ENCODE data around the gene PPFIBP1. TPM values are rescaled to one million over a fixed set of nuclear protein-coding genes. Genes with fewer than 3 reads are reported as not detected.

Gene PPFIBP1
- total RNA-seq, 1 experiment from 2014 or later: 88.6 TPM

DNA sequence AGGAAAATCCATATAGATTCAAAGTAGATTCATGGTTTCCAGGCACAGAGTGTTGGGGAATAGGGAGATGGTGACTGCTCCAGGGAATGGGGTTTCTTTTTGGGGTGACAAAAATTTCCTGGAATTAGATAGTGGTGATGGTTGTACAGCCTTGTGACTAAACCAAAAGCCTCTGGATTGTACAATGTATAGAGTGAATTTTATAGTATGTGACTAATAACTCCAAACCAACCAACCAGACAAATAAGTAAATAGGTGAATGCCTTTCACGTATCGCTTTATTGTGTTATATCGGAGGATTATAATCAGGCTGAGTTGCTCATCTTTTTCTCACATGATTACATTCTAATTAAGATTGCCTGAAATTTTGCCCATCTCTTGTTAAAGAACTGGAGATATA lies 24.6 kb upstream of the PPFIBP1 start:
- CTCF ChIA-PET: no interaction called here
- DNase-seq (ENCODE audit: low read depth, low spot score): no peak

DNA sequence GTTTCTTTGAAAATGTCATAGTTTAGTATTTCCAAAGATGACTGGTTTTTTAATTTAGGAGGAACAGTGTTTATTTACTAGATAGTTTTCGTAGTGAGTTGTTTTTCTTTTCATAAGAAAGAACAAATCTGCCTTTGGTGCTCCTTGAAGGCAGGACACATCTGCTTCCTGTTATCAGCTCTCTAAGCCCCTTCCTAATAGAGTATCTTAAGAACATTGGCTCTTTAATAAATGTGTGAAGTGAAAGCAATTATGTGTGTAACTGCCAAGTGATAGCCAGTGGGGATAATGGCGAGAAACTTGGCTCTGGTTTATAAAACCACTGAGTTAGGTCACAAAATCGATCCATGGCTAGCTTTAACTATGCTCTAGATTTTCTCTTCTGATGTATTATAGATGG lies 23.5 kb upstream of the PPFIBP1 start:
- ATAC-seq (no peak), DNase-seq (ENCODE audit: low read depth, low spot score) (no peak)
- Histone ChIP-seq H3K4me1 (ENCODE audit: control insufficient read depth, insufficient read depth, low read length) (no peaks in the 10 kb centered on the region), H3K4me3 (ENCODE audit: low read depth in 2 of 2, low read length in 2 of 2) (no peak overlapping the region), H3K36me3 (ENCODE audit: control insufficient read depth, insufficient read depth, low read length) (no peaks in the 10 kb centered on the region), H3K27ac (ENCODE audit: low read length) (no peak overlapping the region), H3K27me3 (ENCODE audit: control insufficient read depth, insufficient read depth, low read length) (no peaks in the 10 kb centered on the region), H3K9me3 (ENCODE audit: control insufficient read depth, insufficient read depth, low read depth, low read length) (no peaks in the 10 kb centered on the region)
- in situ Hi-C loops (cut with HindIII; ENCODE audit: low pct_unique_long_range_greater_than_20kb, low sequenced_read_pairs): no loop called here
- ChIA-PET CTCF (no interaction called here), POLR2A (no interaction called here)
- TF ChIP-seq, protein P1, sequence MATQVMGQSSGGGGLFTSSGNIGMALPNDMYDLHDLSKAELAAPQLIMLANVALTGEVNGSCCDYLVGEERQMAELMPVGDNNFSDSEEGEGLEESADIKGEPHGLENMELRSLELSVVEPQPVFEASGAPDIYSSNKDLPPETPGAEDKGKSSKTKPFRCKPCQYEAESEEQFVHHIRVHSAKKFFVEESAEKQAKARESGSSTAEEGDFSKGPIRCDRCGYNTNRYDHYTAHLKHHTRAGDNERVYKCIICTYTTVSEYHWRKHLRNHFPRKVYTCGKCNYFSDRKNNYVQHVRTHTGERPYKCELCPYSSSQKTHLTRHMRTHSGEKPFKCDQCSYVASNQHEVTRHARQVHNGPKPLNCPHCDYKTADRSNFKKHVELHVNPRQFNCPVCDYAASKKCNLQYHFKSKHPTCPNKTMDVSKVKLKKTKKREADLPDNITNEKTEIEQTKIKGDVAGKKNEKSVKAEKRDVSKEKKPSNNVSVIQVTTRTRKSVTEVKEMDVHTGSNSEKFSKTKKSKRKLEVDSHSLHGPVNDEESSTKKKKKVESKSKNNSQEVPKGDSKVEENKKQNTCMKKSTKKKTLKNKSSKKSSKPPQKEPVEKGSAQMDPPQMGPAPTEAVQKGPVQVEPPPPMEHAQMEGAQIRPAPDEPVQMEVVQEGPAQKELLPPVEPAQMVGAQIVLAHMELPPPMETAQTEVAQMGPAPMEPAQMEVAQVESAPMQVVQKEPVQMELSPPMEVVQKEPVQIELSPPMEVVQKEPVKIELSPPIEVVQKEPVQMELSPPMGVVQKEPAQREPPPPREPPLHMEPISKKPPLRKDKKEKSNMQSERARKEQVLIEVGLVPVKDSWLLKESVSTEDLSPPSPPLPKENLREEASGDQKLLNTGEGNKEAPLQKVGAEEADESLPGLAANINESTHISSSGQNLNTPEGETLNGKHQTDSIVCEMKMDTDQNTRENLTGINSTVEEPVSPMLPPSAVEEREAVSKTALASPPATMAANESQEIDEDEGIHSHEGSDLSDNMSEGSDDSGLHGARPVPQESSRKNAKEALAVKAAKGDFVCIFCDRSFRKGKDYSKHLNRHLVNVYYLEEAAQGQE (IDR thresholded peaks at IDR 0.05; ENCODE audit: insufficient read depth in 1 of 2, low read depth in 2 of 2, low read length in 1 of 2): no peak
- no peak for TF ChIP-seq TCF7L2 (IDR thresholded peaks at IDR 0.05; ENCODE audit: low read depth, low read length)
- no peak for TF ChIP-seq POLR2AphosphoS5 (IDR thresholded peaks at IDR 0.05; ENCODE audit: low read depth, low read length)
- TF ChIP-seq, protein P2, sequence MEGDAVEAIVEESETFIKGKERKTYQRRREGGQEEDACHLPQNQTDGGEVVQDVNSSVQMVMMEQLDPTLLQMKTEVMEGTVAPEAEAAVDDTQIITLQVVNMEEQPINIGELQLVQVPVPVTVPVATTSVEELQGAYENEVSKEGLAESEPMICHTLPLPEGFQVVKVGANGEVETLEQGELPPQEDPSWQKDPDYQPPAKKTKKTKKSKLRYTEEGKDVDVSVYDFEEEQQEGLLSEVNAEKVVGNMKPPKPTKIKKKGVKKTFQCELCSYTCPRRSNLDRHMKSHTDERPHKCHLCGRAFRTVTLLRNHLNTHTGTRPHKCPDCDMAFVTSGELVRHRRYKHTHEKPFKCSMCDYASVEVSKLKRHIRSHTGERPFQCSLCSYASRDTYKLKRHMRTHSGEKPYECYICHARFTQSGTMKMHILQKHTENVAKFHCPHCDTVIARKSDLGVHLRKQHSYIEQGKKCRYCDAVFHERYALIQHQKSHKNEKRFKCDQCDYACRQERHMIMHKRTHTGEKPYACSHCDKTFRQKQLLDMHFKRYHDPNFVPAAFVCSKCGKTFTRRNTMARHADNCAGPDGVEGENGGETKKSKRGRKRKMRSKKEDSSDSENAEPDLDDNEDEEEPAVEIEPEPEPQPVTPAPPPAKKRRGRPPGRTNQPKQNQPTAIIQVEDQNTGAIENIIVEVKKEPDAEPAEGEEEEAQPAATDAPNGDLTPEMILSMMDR (IDR thresholded peaks at IDR 0.05): no peak
- TF ChIP-seq SIN3A (IDR thresholded peaks at IDR 0.05; ENCODE audit: borderline replicate concordance, insufficient read depth, low read depth, low read length): no peak
- BruUV-seq (replicated peaks): no TSS peak
- intact Hi-C loops (cut with micrococcal nuclease; ENCODE audit: unreplicated experiment): no loop called here

More for the DNA sequence above, 24.6 kb upstream of the PPFIBP1 start:
- intact Hi-C loops (cut with micrococcal nuclease; ENCODE audit: unreplicated experiment) (no loop called here), in situ Hi-C loops (cut with HindIII; ENCODE audit: low pct_unique_long_range_greater_than_20kb, low sequenced_read_pairs) (no loop called here)
- ATAC-seq: no peak
- Histone ChIP-seq H3K36me3 (ENCODE audit: control insufficient read depth, insufficient read depth, low read length) (no peaks in the 10 kb centered on the region), H3K4me1 (ENCODE audit: control insufficient read depth, insufficient read depth, low read length) (no peaks in the 10 kb centered on the region), H3K27ac (ENCODE audit: low read length) (no peak overlapping the region), H3K27me3 (ENCODE audit: control insufficient read depth, insufficient read depth, low read length) (no peaks in the 10 kb centered on the region), H3K4me3 (ENCODE audit: low read depth in 2 of 2, low read length in 2 of 2) (no peak overlapping the region), H3K9me3 (ENCODE audit: control insufficient read depth, insufficient read depth, low read depth, low read length) (no peaks in the 10 kb centered on the region)
- no TSS peak for BruUV-seq (replicated peaks)
- POLR2A ChIA-PET: no interaction called here
- TF ChIP-seq, protein P2 (IDR thresholded peaks at IDR 0.05): no peak
- TF ChIP-seq SIN3A (IDR thresholded peaks at IDR 0.05; ENCODE audit: borderline replicate concordance, insufficient read depth, low read depth, low read length) (no peak), TCF7L2 (IDR thresholded peaks at IDR 0.05; ENCODE audit: low read depth, low read length) (no peak), POLR2AphosphoS5 (IDR thresholded peaks at IDR 0.05; ENCODE audit: low read depth, low read length) (no peak)
- TF ChIP-seq, protein P1 (IDR thresholded peaks at IDR 0.05; ENCODE audit: insufficient read depth in 1 of 2, low read depth in 2 of 2, low read length in 1 of 2): no peak
